ENCODE measurements around the gene RERE. TPM values are rescaled to one million over a fixed set of nuclear protein-coding genes. Genes with fewer than 3 reads are reported as not detected.

Gene RERE
- polyA plus RNA-seq, 1 experiment: 14.3 TPM

GRCh38 chr1:8374356-8374755 lies 443.1 kb downstream of the RERE start:
- no peak for DNase-seq (ENCODE audit: low read depth, low spot score)
- Histone ChIP-seq H3K9me3 (ENCODE audit: control insufficient read depth, insufficient read depth, low read length) (no peaks in the 10 kb centered on the region), H3K4me3 (ENCODE audit: low read depth, low read length) (no peak overlapping the region), H3K27me3 (ENCODE audit: control insufficient read depth, insufficient read depth, low read length) (no peaks in the 10 kb centered on the region), H3K27ac (ENCODE audit: low read depth, low read length) (peak overlapping the region; percentile 91)
- ChIA-PET CTCF (interaction anchor here (1.1 to 1.6 kb wide), 2 partner anchors 399 to 475 kb away, joined by 4 to 5 read pairs; no protein-coding TSS in a partner anchor), POLR2A (interaction anchor here (0.7 kb wide), 1 partner anchor 172 kb away, joined by 3 read pairs; no protein-coding TSS in a partner anchor)
- no peak for TF ChIP-seq CTCF (IDR thresholded peaks at IDR 0.05; ENCODE audit: low read depth, low read length)

- CTCF ChIA-PET: interaction anchor here (1.1 to 1.6 kb wide), 2 partner anchors 398 to 475 kb away, joined by 4 to 5 read pairs; no protein-coding TSS in a partner anchor
- H3K4me3 ChIP-seq (ENCODE audit: low read depth, low read length): 0 out of 2 replicates have a peak overlapping the region, but pooled peaks have one; percentile 3
- no peaks in the 10 kb centered on the region for H3K27me3 ChIP-seq (ENCODE audit: control insufficient read depth, insufficient read depth, low read length)
- POLR2A ChIA-PET: interaction anchor here (0.7 kb wide), 1 partner anchor 172 kb away, joined by 3 read pairs; no protein-coding TSS in a partner anchor
- peak; percentile 69 for DNase-seq (ENCODE audit: low read depth, low spot score)
- H3K27ac ChIP-seq (ENCODE audit: low read depth, low read length): peak overlapping the region; percentile 91
- no peaks in the 10 kb centered on the region for H3K9me3 ChIP-seq (ENCODE audit: control insufficient read depth, insufficient read depth, low read length)
- no peak for TF ChIP-seq CTCF (IDR thresholded peaks at IDR 0.05; ENCODE audit: low read depth, low read length)
Measured at GRCh38 chr1:8373581-8374241, 443.7 kb downstream of the RERE start.

- Histone ChIP-seq H3K27me3 (ENCODE audit: control insufficient read depth, insufficient read depth, low read length) (no peaks in the 10 kb centered on the region), H3K27ac (ENCODE audit: low read depth, low read length) (peak overlapping the region; percentile 91), H3K9me3 (ENCODE audit: control insufficient read depth, insufficient read depth, low read length) (no peaks in the 10 kb centered on the region), H3K4me3 (ENCODE audit: low read depth, low read length) (no peak overlapping the region)
- TF ChIP-seq CTCF (IDR thresholded peaks at IDR 0.05; ENCODE audit: low read depth, low read length): no peak
- CTCF ChIA-PET: interaction anchor here (1.6 kb wide), 1 partner anchor 398 kb away, joined by 5 read pairs; no protein-coding TSS in a partner anchor
- POLR2A ChIA-PET: no interaction called here
- no peak for DNase-seq (ENCODE audit: low read depth, low spot score)
Measured at GRCh38 chr1:8373125-8373524, 444.3 kb downstream of the RERE start.

- Histone ChIP-seq H3K9me3 (ENCODE audit: control insufficient read depth, insufficient read depth, low read length) (no peaks in the 10 kb centered on the region), H3K27ac (ENCODE audit: low read depth, low read length) (peak overlapping the region; percentile 52), H3K4me3 (ENCODE audit: low read depth, low read length) (no peak overlapping the region), H3K27me3 (ENCODE audit: control insufficient read depth, insufficient read depth, low read length) (no peaks in the 10 kb centered on the region)
- TF ChIP-seq CTCF (IDR thresholded peaks at IDR 0.05; ENCODE audit: low read depth, low read length): no peak
- CTCF ChIA-PET: interaction anchor here (0.7 to 1.4 kb wide), 5 partner anchors 14 to 397 kb away, joined by 3 to 12 read pairs (median 4); no protein-coding TSS in a partner anchor
- no peak for DNase-seq (ENCODE audit: low read depth, low spot score)
- POLR2A ChIA-PET: interaction anchor here (1.3 kb wide), 1 partner anchor 154 kb away, joined by 5 read pairs; no protein-coding TSS in a partner anchor
Measured at GRCh38 chr1:8371372-8371991, 446.0 kb downstream of the RERE start.

All from AG04450 (cell line).